Sigmoid colon (tissue), 7 donors: Measurements from ENCODE around the gene LTBP1. TPM values are rescaled to one million over a fixed set of nuclear protein-coding genes. Genes with fewer than 3 reads are reported as not detected.

ENCODE experiments used
- DNase-seq: peaks from one replicate; pipeline ENCODE4 v3.0.0-alpha.2; 2019
- H3K27ac ChIP-seq, 4 donors: fragments of 200-600 bp; sonication (generic); one replicate each; pipeline ENCODE4 v1.5.1; 2016 to 2019; ENCODE audit warnings: mild to moderate bottlenecking in 1 of 4
- H3K27me3 ChIP-seq, 3 donors: fragments of 200-600 bp; sonication (generic); one replicate each; pipeline ENCODE4 v1.5.1; 2019; ENCODE audit warnings: mild to moderate bottlenecking in 1 of 3
- H3K36me3 ChIP-seq, 4 donors: fragments of 200-600 bp; sonication (generic); one replicate each; pipeline ENCODE4 v1.5.1; 2016 to 2019
- H3K4me1 ChIP-seq, 4 donors: fragments of 200-600 bp; sonication (generic); one replicate each; pipeline ENCODE4 v1.5.1; 2017 to 2019
- H3K4me3 ChIP-seq, 4 donors: fragments of 200-600 bp; sonication (generic); one replicate each; pipeline ENCODE4 v1.5.1; 2017 to 2019; ENCODE audit warnings: mild to moderate bottlenecking in 2 of 4, moderate library complexity in 1 of 4
- H3K9me3 ChIP-seq, 4 donors: fragments of 200-600 bp in 3 of 4; sonication (generic) in 3 of 4; one replicate each; pipeline versions ENCODE4 v1.5.1 to v1.6.1; 2013 to 2019
- CTCF ChIP-seq, 4 experiments: fragments of 450-650 bp in 3 of 4; fragments of 200-600 bp in 1 of 4; IDR thresholded peaks; one replicate each; pipeline ENCODE4 v1.5.1; 2016 to 2019; ENCODE audit warnings: antibody characterized with exemption in 4 of 4, mild to moderate bottlenecking in 3 of 4, moderate library complexity in 2 of 4
- EP300 ChIP-seq, 4 donors: sonication (generic); formaldehyde crosslinking; IDR thresholded peaks; one replicate each; pipeline ENCODE4 v1.6.1; 2017; ENCODE audit warnings: antibody characterized with exemption in 4 of 4
- POLR2A ChIP-seq, 2 donors: fragments of 450-650 bp; IDR thresholded peaks; one replicate each; pipeline ENCODE4 v1.6.1; 2016; ENCODE audit warnings: antibody characterized with exemption in 2 of 2, mild to moderate bottlenecking in 2 of 2, moderate library complexity in 2 of 2
- POLR2AphosphoS5 ChIP-seq, 4 donors: sonication (generic); formaldehyde crosslinking; IDR thresholded peaks; one replicate each; pipeline ENCODE4 v1.6.1; 2017; ENCODE audit warnings: antibody characterized with exemption in 4 of 4
- WGBS, 2 donors: extraction: QIAGEN DNeasy Blood & Tissue Kit; methylation state at CpG; one replicate each; pipeline ENCODE4 v1.1.7; 2013; 5-methylcytosine and 5-hydroxymethylcytosine counted together
- intact Hi-C: fragments of 100-400 bp; cut with DNase I; formaldehyde crosslinking; loops from one replicate; pipeline ENCODE4 v1.15.1; 2023
- polyA plus RNA-seq, 3 donors: library from polyadenylated mRNA; stranded (reverse); fragments of 200-250 nt; gene quantifications; one replicate each; pipeline ENCODE4 v1.2.3, GENCODE V29; 2013
- total RNA-seq, 4 donors: library from RNA; depleted of rRNA; stranded (reverse); fragments of >200 nt; gene quantifications; one replicate each; pipeline ENCODE4 v1.1.0, GENCODE V29; 2016
- donor health status: healthy with polysubstance abuse.
- donor health status: Bipolar disorder and iron deficiency.
- donor health status: healthy.

LTBP1 gene
- total and polyA plus RNA-seq, 7 donors = 3.0 to 102 (median 34.2) TPM

DNA sequence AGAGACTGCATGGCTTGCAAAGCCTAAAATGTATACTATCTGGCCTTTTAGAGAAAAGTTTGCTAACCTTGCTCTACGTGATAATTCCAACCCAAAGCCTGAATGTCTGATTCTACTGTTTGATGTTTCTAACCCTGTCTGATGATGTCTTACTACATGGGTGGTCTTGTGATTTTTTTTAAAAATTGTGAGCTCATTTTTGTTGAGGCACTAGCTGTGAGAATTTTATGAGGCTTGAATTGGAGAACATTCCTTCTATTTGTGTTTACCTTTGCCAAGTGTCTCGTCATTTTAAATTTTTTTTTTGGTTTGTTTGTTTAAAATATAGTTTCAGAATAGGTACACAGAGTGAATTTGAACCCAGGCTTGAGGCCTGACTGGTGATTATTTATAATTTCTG, 15.2 kb upstream of the LTBP1 start:
- no peaks in the 10 kb centered on the region for H3K36me3 ChIP-seq
- TF ChIP-seq POLR2A (IDR thresholded peaks at IDR 0.05) (no peak), CTCF (IDR thresholded peaks at IDR 0.05) (no peak), POLR2AphosphoS5 (IDR thresholded peaks at IDR 0.05) (no peak), EP300 (IDR thresholded peaks at IDR 0.05) (no peak)
- no peaks in the 10 kb centered on the region for H3K4me1 ChIP-seq
- peaks cover 0 to under 1% (median 0%) of the 10 kb centered on the region in 3 donors for H3K27me3 ChIP-seq
- no peak overlapping the region for H3K27ac ChIP-seq
- 52 to 77% methylated on average over 2 of the region's 2 CpGs for WGBS, 2 donors
- H3K4me3 ChIP-seq = no peak overlapping the region
- no peaks in the 10 kb centered on the region for H3K9me3 ChIP-seq
- intact Hi-C loops = no loop called here
- no peak for DNase-seq

- H3K36me3 ChIP-seq = no peaks in the 10 kb centered on the region
- no peak overlapping the region for H3K4me3 ChIP-seq
- H3K9me3 ChIP-seq = no peaks in the 10 kb centered on the region
- no peak for DNase-seq
- no peak overlapping the region for H3K27ac ChIP-seq
- no peak for TF ChIP-seq CTCF (IDR thresholded peaks at IDR 0.05)
- TF ChIP-seq POLR2AphosphoS5 (IDR thresholded peaks at IDR 0.05) = no peak
- TF ChIP-seq POLR2A (IDR thresholded peaks at IDR 0.05) = no peak
- no peak for TF ChIP-seq EP300 (IDR thresholded peaks at IDR 0.05)
- intact Hi-C loops = no loop called here
- H3K27me3 ChIP-seq = peaks cover 0 to 6% (median 0%) of the 10 kb centered on the region in 3 donors
- WGBS, 2 donors = 85 to 88% methylated on average over 12 of the region's 12 CpGs
- no peaks in the 10 kb centered on the region for H3K4me1 ChIP-seq
Observed at GRCh38 chr2:32931945-32932709, 14.6 kb upstream of the LTBP1 start.

- TF ChIP-seq CTCF (IDR thresholded peaks at IDR 0.05) = no peak
- no peak for TF ChIP-seq POLR2A (IDR thresholded peaks at IDR 0.05)
- no peak for TF ChIP-seq EP300 (IDR thresholded peaks at IDR 0.05)
- TF ChIP-seq POLR2AphosphoS5 (IDR thresholded peaks at IDR 0.05) = no peak
- intact Hi-C loops = no loop called here
- peaks cover 0 to 16% (median 0%) of the 10 kb centered on the region in 3 donors for H3K27me3 ChIP-seq
- H3K9me3 ChIP-seq = no peaks in the 10 kb centered on the region
- no peaks in the 10 kb centered on the region for H3K4me1 ChIP-seq
- WGBS, 2 donors = 86 to 90% methylated on average over 11 of the region's 11 CpGs
- H3K4me3 ChIP-seq = no peak overlapping the region
- DNase-seq = no peak
- no peaks in the 10 kb centered on the region for H3K36me3 ChIP-seq
- H3K27ac ChIP-seq = no peak overlapping the region
Observed at GRCh38 chr2:32932825-32933755, 13.7 kb upstream of the LTBP1 start.

- DNase-seq = no peak
- 92 to 94% methylated on average over 5 of the region's 5 CpGs for WGBS, 2 donors
- peaks cover 0 to 17% (median 0%) of the 10 kb centered on the region in 3 donors for H3K27me3 ChIP-seq
- H3K4me3 ChIP-seq = no peak overlapping the region
- no peaks in the 10 kb centered on the region for H3K4me1 ChIP-seq
- intact Hi-C loops = no loop called here
- no peak overlapping the region for H3K27ac ChIP-seq
- no peaks in the 10 kb centered on the region for H3K36me3 ChIP-seq
- no peaks in the 10 kb centered on the region for H3K9me3 ChIP-seq
- no peak for TF ChIP-seq CTCF (IDR thresholded peaks at IDR 0.05)
Observed at GRCh38 chr2:32933756-32934095, 13.0 kb upstream of the LTBP1 start.
